Neural progenitor cell (in vitro differentiated cells): ENCODE results near the gene SMIM1. TPM values are rescaled to one million over a fixed set of nuclear protein-coding genes. Genes with fewer than 3 reads are reported as not detected.
A peak's percentile ranks its signal among the peaks of the same experiment; 100 is the strongest.
"Not testable (repeated sequence)": the region's sequence is repeated elsewhere in the genome, so short reads cannot be mapped to it uniquely, and the experiment has no call there.

Source experiments
- DNase-seq: peaks from one replicate; pipeline ENCODE4 v3.0.0-alpha.2; 2016; ENCODE audit warnings: low spot score
- H2AFZ ChIP-seq: fragments of 200-600 bp; sonication (generic); replicated peaks from 2 replicates; pipeline ENCODE4 v1.6.1; 2016; ENCODE audit warnings: antibody characterized with exemption
- H3F3A ChIP-seq: fragments of 200-600 bp; sonication (generic); 2 replicates; pipeline ENCODE4 v1.6.1; 2016; ENCODE audit warnings: antibody characterized with exemption, low read depth
- H3K27ac ChIP-seq: fragments of 200-600 bp; sonication (generic); 2 replicates; pipeline ENCODE4 v1.5.1; 2016; ENCODE audit warnings: mild to moderate bottlenecking
- H3K27me3 ChIP-seq: fragments of 200-600 bp; sonication (generic); 2 replicates; pipeline ENCODE4 v1.6.1; 2016; ENCODE audit warnings: mild to moderate bottlenecking, moderate library complexity
- H3K36me3 ChIP-seq: fragments of 200-600 bp; sonication (generic); 2 replicates; pipeline ENCODE4 v1.5.1; 2016
- H3K4me1 ChIP-seq: fragments of 200-600 bp; sonication (generic); 2 replicates; pipeline ENCODE4 v1.6.1; 2016; ENCODE audit warnings: mixed run types
- H3K4me2 ChIP-seq: fragments of 200-600 bp; sonication (generic); 2 replicates; pipeline ENCODE4 v1.6.1; 2016
- H3K4me3 ChIP-seq: fragments of 200-600 bp; sonication (generic); 2 replicates; pipeline ENCODE4 v1.5.1; 2016
- H3K79me2 ChIP-seq: fragments of 200-600 bp; sonication (generic); 2 replicates; pipeline ENCODE4 v1.6.1; 2016; ENCODE audit warnings: low read depth
- H3K9ac ChIP-seq: fragments of 200-600 bp; sonication (generic); 2 replicates; pipeline ENCODE4 v1.6.1; 2016
- H3K9me3 ChIP-seq: fragments of 200-600 bp; sonication (generic); 2 replicates; pipeline ENCODE4 v1.5.1; 2016; ENCODE audit warnings: low read depth
- H4K20me1 ChIP-seq: fragments of 200-600 bp; sonication (generic); 2 replicates; pipeline ENCODE4 v1.6.1; 2016; ENCODE audit warnings: low read depth
- H3K27ac Mint-ChIP-seq: 3 replicates; pipeline ENCODE4 v1.8.0; 2021; ENCODE audit warnings: mixed read lengths
- H3K27me3 Mint-ChIP-seq: 2 replicates; pipeline ENCODE4 v1.8.0; 2022; ENCODE audit warnings: low read depth, mild to moderate bottlenecking, inconsistent platforms, moderate library complexity, mixed read lengths; ENCODE audit not compliant: insufficient read depth
- H3K36me3 Mint-ChIP-seq: 3 replicates; pipeline ENCODE4 v1.8.0; 2021; ENCODE audit warnings: mixed read lengths
- H3K4me1 Mint-ChIP-seq: 3 replicates; pipeline ENCODE4 v1.8.0; 2021; ENCODE audit warnings: mixed read lengths
- H3K4me3 Mint-ChIP-seq: 3 replicates; pipeline ENCODE4 v1.8.0; 2021; ENCODE audit warnings: mild to moderate bottlenecking, moderate library complexity, mixed read lengths
- H3K9me3 Mint-ChIP-seq: 3 replicates; pipeline ENCODE4 v1.8.0; 2020; ENCODE audit warnings: mixed read lengths
- CTCF ChIP-seq: fragments of 200-600 bp; sonication (generic); IDR thresholded peaks from 2 replicates; pipeline ENCODE4 v1.5.1; 2017; ENCODE audit warnings: antibody characterized with exemption, mild to moderate bottlenecking
- EZH2 ChIP-seq: fragments of 200-600 bp; sonication (generic); IDR thresholded peaks from 2 replicates; pipeline ENCODE4 v1.6.1; 2017; ENCODE audit warnings: antibody characterized with exemption, mild to moderate bottlenecking, moderate library complexity
- EZH2phosphoT487 ChIP-seq: fragments of 200-600 bp; sonication (generic); IDR thresholded peaks from 2 replicates; pipeline ENCODE4 v1.6.1; 2017; ENCODE audit warnings: antibody characterized with exemption
- total RNA-seq: library from RNA; depleted of rRNA; stranded (reverse); fragments of >200 nt; gene quantifications from 2 replicates; pipeline ENCODE4 v1.2.3, GENCODE V29; 2015; ENCODE audit warnings: low replicate concordance

Gene SMIM1
- total RNA-seq, 1 donor from 2014 or later, result not detected

GRCh38 chr1:3747903-3748302 lies 24.6 kb upstream of the SMIM1 start:
- no peak for TF ChIP-seq EZH2
- no peak for TF ChIP-seq EZH2phosphoT487
- no peak for TF ChIP-seq CTCF
- Histone ChIP-seq H3F3A (no peaks in the 10 kb centered on the region), H3K9ac (no peak overlapping the region), H3K4me3 (no peak overlapping the region), H3K4me2 (no peak overlapping the region), H3K79me2 (peaks cover 17% of the 10 kb centered on the region), H3K27ac (no peak overlapping the region), H4K20me1 (peaks cover 29% of the 10 kb centered on the region), H2AFZ (no peak overlapping the region), H3K9me3 (no peaks in the 10 kb centered on the region), H3K27me3 (peaks cover 39% of the 10 kb centered on the region), H3K4me1 (peaks cover 11% of the 10 kb centered on the region), H3K36me3 (no peaks in the 10 kb centered on the region)
- peaks cover 3% of the 10 kb centered on the region for H3K36me3 Mint-ChIP-seq
- DNase-seq, result no peak
- peaks cover 8% of the 10 kb centered on the region for H3K27me3 Mint-ChIP-seq
- H3K4me1 Mint-ChIP-seq, result peaks cover 16% of the 10 kb centered on the region
- peak overlapping the region; percentile 81 for H3K4me3 Mint-ChIP-seq
- H3K9me3 Mint-ChIP-seq, result no peaks in the 10 kb centered on the region
- no peak overlapping the region for H3K27ac Mint-ChIP-seq

GRCh38 chr1:3748316-3748900 lies 24.1 kb upstream of the SMIM1 start:
- H3K27me3 ChIP-seq, result peaks cover 39% of the 10 kb centered on the region
- H3K9ac ChIP-seq, H3K36me3 ChIP-seq, H2AFZ ChIP-seq, H3K4me3 ChIP-seq, H3K36me3 Mint-ChIP-seq, H3K9me3 Mint-ChIP-seq, H3K9me3 ChIP-seq, H3K27ac ChIP-seq, H3K4me2 ChIP-seq, H3F3A ChIP-seq, H3K27me3 Mint-ChIP-seq, H3K27ac Mint-ChIP-seq, DNase-seq: not testable (repeated sequence)
- Mint-ChIP-seq H3K4me1 (peaks cover 16% of the 10 kb centered on the region), H3K4me3 (peak overlapping the region; percentile 81)
- peaks cover 17% of the 10 kb centered on the region for H3K79me2 ChIP-seq
- peaks cover 24% of the 10 kb centered on the region for H4K20me1 ChIP-seq
- H3K4me1 ChIP-seq, result peaks cover 11% of the 10 kb centered on the region

GRCh38 chr1:3749512-3749911 lies 23.0 kb upstream of the SMIM1 start:
- Histone ChIP-seq H3K27me3 (peaks cover 39% of the 10 kb centered on the region), H3K4me3 (no peak overlapping the region), H3K9ac (no peak overlapping the region), H4K20me1 (peaks cover 23% of the 10 kb centered on the region), H3K4me2 (no peak overlapping the region), H3K4me1 (peaks cover 11% of the 10 kb centered on the region), H3K36me3 (no peaks in the 10 kb centered on the region), H2AFZ (no peak overlapping the region), H3F3A (no peaks in the 10 kb centered on the region), H3K79me2 (peaks cover 17% of the 10 kb centered on the region), H3K9me3 (no peaks in the 10 kb centered on the region), H3K27ac (no peak overlapping the region)
- Mint-ChIP-seq H3K4me3 (peak overlapping the region; percentile 57), H3K4me1 (peaks cover 16% of the 10 kb centered on the region), H3K9me3 (no peaks in the 10 kb centered on the region), H3K36me3 (peaks cover 3% of the 10 kb centered on the region), H3K27me3 (peaks cover 6% of the 10 kb centered on the region), H3K27ac (no peak overlapping the region)
- no peak for TF ChIP-seq EZH2
- TF ChIP-seq CTCF, result no peak
- TF ChIP-seq EZH2phosphoT487, result no peak
- no peak for DNase-seq

- Mint-ChIP-seq H3K27ac (no peak overlapping the region), H3K9me3 (no peaks in the 10 kb centered on the region), H3K27me3 (peaks cover 3% of the 10 kb centered on the region), H3K4me1 (peaks cover 7% of the 10 kb centered on the region), H3K36me3 (peaks cover 3% of the 10 kb centered on the region), H3K4me3 (peak overlapping the region; percentile 15)
- DNase-seq, result no peak
- H3K4me1 ChIP-seq, result peaks cover 6% of the 10 kb centered on the region
- no peak overlapping the region for H3K27ac ChIP-seq
- H3F3A ChIP-seq, result no peaks in the 10 kb centered on the region
- H3K4me2 ChIP-seq, result no peak overlapping the region
- H3K36me3 ChIP-seq, result no peaks in the 10 kb centered on the region
- H3K79me2 ChIP-seq, result peaks cover 8% of the 10 kb centered on the region
- H3K9me3 ChIP-seq, result no peaks in the 10 kb centered on the region
- peak overlapping the region; percentile 2 for H2AFZ ChIP-seq
- H4K20me1 ChIP-seq, result peaks cover 11% of the 10 kb centered on the region
- peaks cover 43% of the 10 kb centered on the region for H3K27me3 ChIP-seq
- no peak overlapping the region for H3K4me3 ChIP-seq
- no peak overlapping the region for H3K9ac ChIP-seq
- no peak for TF ChIP-seq EZH2
- TF ChIP-seq EZH2phosphoT487, result no peak
- TF ChIP-seq CTCF, result no peak
These were observed 21.8 kb upstream of the SMIM1 start for GRCh38 chr1:3750741-3751140.
